ENCODE data around the gene TOPAZ1.

TOPAZ1 gene

GRCh38 chr3:44241706-44242105 is at the start of gene TOPAZ1:
TOPAZ1 (plus strand) TSS chr3:44241886; CDS start chr3:44242054, 168 bp downstream.
- no peaks in the 10 kb centered on the region for H3K36me3 ChIP-seq (ENCODE audit: control insufficient read depth in 1 of 2, insufficient read depth in 2 of 2, low read length in 2 of 2)
- H3K27ac ChIP-seq (ENCODE audit: low read length), result no peak within 1 kb of the TSS
- H3K4me1 ChIP-seq (ENCODE audit: control insufficient read depth in 1 of 2, insufficient read depth in 2 of 2, low read length in 2 of 2), result no peaks in the 10 kb centered on the region
- H3K27me3 ChIP-seq (ENCODE audit: low read depth, low read length), result no peaks in the 10 kb centered on the region
- H3K4me3 ChIP-seq (ENCODE audit: low read depth in 1 of 2, low read length in 2 of 2), result no peak within 1 kb of the TSS
- no peaks in the 10 kb centered on the region for H3K9me3 ChIP-seq (ENCODE audit: control insufficient read depth in 1 of 2, low read length in 2 of 2)

GRCh38 chr3:44198284-44199269 is 43.1 kb upstream of the TOPAZ1 start:
- Histone ChIP-seq H3K4me1 (ENCODE audit: control insufficient read depth in 1 of 2, insufficient read depth in 2 of 2, low read length in 2 of 2) (no peaks in the 10 kb centered on the region), H3K27ac (ENCODE audit: low read length) (no peak overlapping the region), H3K36me3 (ENCODE audit: control insufficient read depth in 1 of 2, insufficient read depth in 2 of 2, low read length in 2 of 2) (no peaks in the 10 kb centered on the region), H3K9me3 (ENCODE audit: control insufficient read depth in 1 of 2, low read length in 2 of 2) (no peaks in the 10 kb centered on the region), H3K4me3 (ENCODE audit: low read depth in 1 of 2, low read length in 2 of 2) (no peak overlapping the region), H3K27me3 (ENCODE audit: low read depth, low read length) (no peaks in the 10 kb centered on the region)

DNA sequence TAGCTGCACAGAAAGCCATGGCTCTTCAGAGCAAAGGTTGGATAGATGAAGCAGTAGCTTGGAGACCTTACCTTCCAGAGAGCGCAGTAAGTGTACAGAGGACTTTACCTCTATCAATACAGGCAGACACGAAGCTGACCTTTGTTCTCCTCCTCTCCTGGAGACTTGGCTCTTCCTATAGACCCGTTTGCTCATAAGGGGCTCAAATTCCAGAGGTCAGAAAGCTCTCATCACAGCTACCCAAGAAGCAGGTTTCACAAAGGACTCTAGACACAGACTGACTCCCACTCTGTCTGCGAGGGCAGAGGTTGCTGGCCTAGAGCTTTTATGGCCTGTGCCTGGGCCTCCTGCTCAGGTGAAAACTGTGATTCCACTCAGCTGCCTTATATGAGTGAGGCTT is 35.4 kb upstream of the TOPAZ1 start:
- Histone ChIP-seq H3K9me3 (ENCODE audit: control insufficient read depth in 1 of 2, low read length in 2 of 2) (no peaks in the 10 kb centered on the region), H3K27ac (ENCODE audit: low read length) (no peak overlapping the region), H3K4me3 (ENCODE audit: low read depth in 1 of 2, low read length in 2 of 2) (no peak overlapping the region), H3K4me1 (ENCODE audit: control insufficient read depth in 1 of 2, insufficient read depth in 2 of 2, low read length in 2 of 2) (no peaks in the 10 kb centered on the region), H3K36me3 (ENCODE audit: control insufficient read depth in 1 of 2, insufficient read depth in 2 of 2, low read length in 2 of 2) (no peaks in the 10 kb centered on the region), H3K27me3 (ENCODE audit: low read depth, low read length) (no peaks in the 10 kb centered on the region)

DNA sequence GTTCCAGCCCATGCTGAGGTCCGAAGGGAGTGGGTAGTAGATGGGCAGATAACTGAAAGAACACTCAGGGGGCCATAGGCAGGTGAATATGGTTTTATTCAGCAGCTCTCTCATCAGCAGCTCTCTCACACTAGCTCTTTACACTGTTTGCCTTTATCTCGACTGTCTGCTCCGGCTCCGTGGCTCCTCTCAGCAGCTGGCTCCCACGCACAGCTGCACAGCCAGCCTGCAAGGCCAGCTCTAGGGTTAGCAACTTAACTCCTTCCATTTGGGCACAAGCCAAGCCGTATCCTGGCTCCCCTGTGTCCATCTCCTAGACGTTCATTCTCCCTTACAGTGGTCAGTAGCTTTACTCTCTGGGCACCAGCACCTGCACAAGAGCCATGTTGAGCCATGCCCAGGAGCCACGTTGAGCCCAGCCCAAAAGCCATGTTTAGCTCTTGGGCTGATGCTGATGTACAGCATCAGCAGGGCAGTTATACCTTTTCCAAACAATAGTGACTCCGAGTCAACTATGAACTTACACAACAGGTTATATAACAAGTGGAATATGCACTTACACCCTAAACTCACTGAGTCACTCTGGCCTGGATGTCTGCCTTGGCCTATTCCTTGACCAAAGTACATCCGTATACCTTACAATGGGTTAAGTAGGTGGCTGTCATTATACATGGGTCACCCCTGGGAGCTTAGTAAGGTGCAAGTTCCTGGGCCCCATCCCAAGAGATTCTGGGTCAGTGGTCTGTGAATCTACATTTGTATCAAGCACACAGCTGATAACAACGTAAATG is 34.6 kb upstream of the TOPAZ1 start:
- H3K4me1 ChIP-seq (ENCODE audit: control insufficient read depth in 1 of 2, insufficient read depth in 2 of 2, low read length in 2 of 2), result no peaks in the 10 kb centered on the region
- H3K27ac ChIP-seq (ENCODE audit: low read length), result no peak overlapping the region
- no peaks in the 10 kb centered on the region for H3K9me3 ChIP-seq (ENCODE audit: control insufficient read depth in 1 of 2, low read length in 2 of 2)
- H3K27me3 ChIP-seq (ENCODE audit: low read depth, low read length), result no peaks in the 10 kb centered on the region
- H3K36me3 ChIP-seq (ENCODE audit: control insufficient read depth in 1 of 2, insufficient read depth in 2 of 2, low read length in 2 of 2), result no peaks in the 10 kb centered on the region
- H3K4me3 ChIP-seq (ENCODE audit: low read depth in 1 of 2, low read length in 2 of 2), result no peak overlapping the region

DNA sequence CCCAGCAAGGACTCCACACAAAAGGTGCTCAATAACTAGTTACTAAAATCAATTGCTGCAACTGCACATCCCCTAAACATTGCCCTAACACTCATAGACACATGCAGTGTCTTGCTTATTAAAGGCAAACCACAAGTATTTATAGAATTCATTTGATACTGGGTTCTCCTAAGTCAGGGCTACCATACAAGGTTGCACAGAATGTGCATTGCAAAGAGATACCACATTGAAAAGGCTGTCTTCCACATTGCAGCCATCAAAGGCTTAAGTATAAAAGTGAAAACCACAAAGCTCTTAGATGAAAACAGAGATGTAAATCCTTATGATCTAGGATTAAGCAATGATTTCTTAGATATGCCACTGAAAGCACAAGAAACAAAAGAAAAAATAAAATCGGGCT is 33.6 kb upstream of the TOPAZ1 start:
- no peaks in the 10 kb centered on the region for H3K36me3 ChIP-seq (ENCODE audit: control insufficient read depth in 1 of 2, insufficient read depth in 2 of 2, low read length in 2 of 2)
- H3K27me3 ChIP-seq (ENCODE audit: low read depth, low read length), result no peaks in the 10 kb centered on the region
- no peak overlapping the region for H3K27ac ChIP-seq (ENCODE audit: low read length)
- no peak overlapping the region for H3K4me3 ChIP-seq (ENCODE audit: low read depth in 1 of 2, low read length in 2 of 2)
- no peaks in the 10 kb centered on the region for H3K9me3 ChIP-seq (ENCODE audit: control insufficient read depth in 1 of 2, low read length in 2 of 2)
- H3K4me1 ChIP-seq (ENCODE audit: control insufficient read depth in 1 of 2, insufficient read depth in 2 of 2, low read length in 2 of 2), result no peaks in the 10 kb centered on the region

DNA sequence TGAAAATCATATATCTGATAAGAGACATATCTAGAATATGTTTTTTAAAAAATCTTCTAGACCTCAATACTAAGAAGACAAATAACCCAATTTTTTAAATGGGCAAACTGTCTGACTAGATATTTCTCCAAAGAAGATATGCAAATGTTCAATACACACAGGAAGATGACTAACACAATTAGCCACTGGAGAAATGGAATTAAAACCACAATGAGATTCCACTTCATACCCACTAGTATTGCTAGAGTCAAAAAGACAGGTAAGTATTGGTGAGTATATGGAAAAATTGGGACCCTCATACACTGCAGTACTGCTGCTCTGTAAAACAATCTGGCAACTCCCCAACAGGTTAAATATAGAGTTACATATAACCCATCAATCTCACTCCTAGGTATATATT is 33.1 kb upstream of the TOPAZ1 start:
- Histone ChIP-seq H3K4me3 (ENCODE audit: low read depth in 1 of 2, low read length in 2 of 2) (no peak overlapping the region), H3K4me1 (ENCODE audit: control insufficient read depth in 1 of 2, insufficient read depth in 2 of 2, low read length in 2 of 2) (no peaks in the 10 kb centered on the region), H3K27me3 (ENCODE audit: low read depth, low read length) (no peaks in the 10 kb centered on the region), H3K36me3 (ENCODE audit: control insufficient read depth in 1 of 2, insufficient read depth in 2 of 2, low read length in 2 of 2) (no peaks in the 10 kb centered on the region), H3K9me3 (ENCODE audit: control insufficient read depth in 1 of 2, low read length in 2 of 2) (no peaks in the 10 kb centered on the region), H3K27ac (ENCODE audit: low read length) (no peak overlapping the region)

- Histone ChIP-seq H3K36me3 (ENCODE audit: control insufficient read depth in 1 of 2, insufficient read depth in 2 of 2, low read length in 2 of 2) (no peaks in the 10 kb centered on the region), H3K27me3 (ENCODE audit: low read depth, low read length) (no peaks in the 10 kb centered on the region), H3K4me3 (ENCODE audit: low read depth in 1 of 2, low read length in 2 of 2) (no peak overlapping the region), H3K9me3 (ENCODE audit: control insufficient read depth in 1 of 2, low read length in 2 of 2) (peaks cover 0 to 5% of the 10 kb centered on the region in 2 donors), H3K27ac (ENCODE audit: low read length) (no peak overlapping the region), H3K4me1 (ENCODE audit: control insufficient read depth in 1 of 2, insufficient read depth in 2 of 2, low read length in 2 of 2) (no peaks in the 10 kb centered on the region)
These were observed 30.7 kb upstream of the TOPAZ1 start for GRCh38 chr3:44210967-44211366.

DNA sequence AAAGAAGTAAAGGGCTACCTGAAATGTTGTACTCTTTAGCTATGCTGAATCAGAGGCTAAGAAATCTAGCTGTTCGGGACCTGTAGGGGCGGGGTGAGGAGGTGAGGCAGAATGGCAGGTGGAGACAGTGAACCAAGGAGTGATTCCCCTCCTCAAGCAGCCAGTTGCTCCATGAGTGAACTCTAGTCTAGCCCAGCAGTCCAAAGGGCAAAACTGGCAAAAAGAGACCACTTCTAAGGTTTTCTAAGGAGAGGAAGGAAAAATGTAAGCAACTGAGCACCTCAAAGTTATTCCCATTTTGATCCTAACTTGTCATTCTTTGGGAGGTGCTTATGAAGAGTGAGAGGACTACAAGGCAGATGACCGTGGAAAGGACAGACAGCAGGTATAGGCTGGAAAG is 19.3 kb upstream of the TOPAZ1 start:
- no peaks in the 10 kb centered on the region for H3K4me1 ChIP-seq (ENCODE audit: control insufficient read depth in 1 of 2, insufficient read depth in 2 of 2, low read length in 2 of 2)
- no peaks in the 10 kb centered on the region for H3K9me3 ChIP-seq (ENCODE audit: control insufficient read depth in 1 of 2, low read length in 2 of 2)
- no peak overlapping the region for H3K27ac ChIP-seq (ENCODE audit: low read length)
- no peak overlapping the region for H3K4me3 ChIP-seq (ENCODE audit: low read depth in 1 of 2, low read length in 2 of 2)
- no peaks in the 10 kb centered on the region for H3K36me3 ChIP-seq (ENCODE audit: control insufficient read depth in 1 of 2, insufficient read depth in 2 of 2, low read length in 2 of 2)
- H3K27me3 ChIP-seq (ENCODE audit: low read depth, low read length), result no peaks in the 10 kb centered on the region

DNA sequence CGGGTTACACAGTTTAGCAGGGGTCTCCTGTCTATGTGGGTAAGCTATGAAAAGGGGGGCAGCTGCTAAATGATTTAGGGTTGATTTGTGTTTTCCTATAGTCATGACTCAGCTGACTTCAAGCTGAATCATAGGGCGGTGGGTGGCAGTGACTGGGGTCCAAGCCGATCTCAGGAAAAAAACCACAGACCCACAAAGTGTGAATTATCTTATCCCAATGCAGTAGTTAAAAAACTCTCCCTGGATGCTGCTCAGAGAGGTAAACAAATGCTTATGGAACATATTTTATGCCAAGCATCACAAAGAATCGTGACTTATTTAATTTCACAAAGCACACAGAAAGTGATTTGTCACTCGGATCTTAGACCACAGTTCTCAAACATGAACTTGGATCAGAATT is 18.4 kb upstream of the TOPAZ1 start:
- Histone ChIP-seq H3K36me3 (ENCODE audit: control insufficient read depth in 1 of 2, insufficient read depth in 2 of 2, low read length in 2 of 2) (no peaks in the 10 kb centered on the region), H3K27ac (ENCODE audit: low read length) (no peak overlapping the region), H3K4me1 (ENCODE audit: control insufficient read depth in 1 of 2, insufficient read depth in 2 of 2, low read length in 2 of 2) (no peaks in the 10 kb centered on the region), H3K27me3 (ENCODE audit: low read depth, low read length) (no peaks in the 10 kb centered on the region), H3K9me3 (ENCODE audit: control insufficient read depth in 1 of 2, low read length in 2 of 2) (no peaks in the 10 kb centered on the region), H3K4me3 (ENCODE audit: low read depth in 1 of 2, low read length in 2 of 2) (no peak overlapping the region)

GRCh38 chr3:44224131-44224530 is 17.6 kb upstream of the TOPAZ1 start:
- H3K9me3 ChIP-seq (ENCODE audit: control insufficient read depth in 1 of 2, low read length in 2 of 2), result no peaks in the 10 kb centered on the region
- no peaks in the 10 kb centered on the region for H3K27me3 ChIP-seq (ENCODE audit: low read depth, low read length)
- H3K4me3 ChIP-seq (ENCODE audit: low read depth in 1 of 2, low read length in 2 of 2), result no peak overlapping the region

DNA sequence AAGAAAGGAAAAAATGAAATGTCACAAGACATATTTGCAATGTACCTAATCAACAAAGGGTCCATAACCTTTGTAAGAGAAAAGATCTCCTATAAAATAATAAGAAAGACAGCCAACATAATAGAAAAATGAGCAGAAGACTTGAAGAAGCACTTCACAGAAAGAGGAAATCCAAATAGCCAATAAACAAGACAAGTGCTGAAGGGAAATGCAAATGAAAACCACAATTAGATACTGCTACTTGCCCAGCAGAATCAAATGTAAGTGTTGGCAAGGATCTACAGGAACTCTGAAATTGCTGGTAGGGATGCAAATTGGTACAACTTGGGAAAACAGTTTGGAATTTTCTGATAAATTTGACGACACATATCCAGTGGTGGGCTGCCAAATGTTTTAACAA is 15.1 kb upstream of the TOPAZ1 start:
- Histone ChIP-seq H3K4me3 (ENCODE audit: low read depth in 1 of 2, low read length in 2 of 2) (no peak overlapping the region), H3K4me1 (ENCODE audit: control insufficient read depth in 1 of 2, insufficient read depth in 2 of 2, low read length in 2 of 2) (no peaks in the 10 kb centered on the region), H3K36me3 (ENCODE audit: control insufficient read depth in 1 of 2, insufficient read depth in 2 of 2, low read length in 2 of 2) (no peaks in the 10 kb centered on the region), H3K27ac (ENCODE audit: low read length) (no peak overlapping the region), H3K27me3 (ENCODE audit: low read depth, low read length) (no peaks in the 10 kb centered on the region), H3K9me3 (ENCODE audit: control insufficient read depth in 1 of 2, low read length in 2 of 2) (no peaks in the 10 kb centered on the region)

More at GRCh38 chr3:44224131-44224530, 17.6 kb upstream of the TOPAZ1 start:
- no peaks in the 10 kb centered on the region for H3K36me3 ChIP-seq (ENCODE audit: control insufficient read depth in 1 of 2, insufficient read depth in 2 of 2, low read length in 2 of 2)
- H3K4me1 ChIP-seq (ENCODE audit: control insufficient read depth in 1 of 2, insufficient read depth in 2 of 2, low read length in 2 of 2), result no peaks in the 10 kb centered on the region
- no peak overlapping the region for H3K27ac ChIP-seq (ENCODE audit: low read length)

Measured in muscle layer of duodenum (tissue), 2 donors.